AG04450 (cell line): ENCODE results near the gene COL26A1. TPM values are rescaled to one million over a fixed set of nuclear protein-coding genes. Genes with fewer than 3 reads are reported as not detected.

Source experiments
- CTCF ChIA-PET: fragments of 300-600, 350-600 bp; formaldehyde crosslinking; extraction: SDS; loops from one replicate; lab custom pipeline; 2022; ENCODE audit warnings: antibody characterized with exemption, inconsistent platforms; lab: Charles Lee
- POLR2A ChIA-PET: fragments of 350-600 bp; formaldehyde crosslinking; extraction: SDS; loops from one replicate; lab custom pipeline; 2021; ENCODE audit warnings: antibody characterized with exemption, inconsistent platforms; lab: Yijun Ruan, JAX
- DNase-seq: peaks from one replicate; pipeline ENCODE4 v3.0.0-alpha.2; 2011; ENCODE audit warnings: low read depth, low spot score
- H3K27ac ChIP-seq: one replicate; pipeline ENCODE4 v1.5.1; 2012; ENCODE audit warnings: low read depth, low read length, control low read depth
- H3K27me3 ChIP-seq: one replicate; pipeline ENCODE4 v1.6.0; 2012; ENCODE audit warnings: low read length; ENCODE audit not compliant: control insufficient read depth, insufficient read depth
- H3K4me3 ChIP-seq: 2 replicates; pipeline ENCODE4 v1.5.1; 2011; ENCODE audit warnings: mild to moderate bottlenecking, low read depth, low read length, control low read depth
- H3K9me3 ChIP-seq: 2 replicates; pipeline ENCODE4 v1.5.1; 2012; ENCODE audit warnings: low read length; ENCODE audit not compliant: control insufficient read depth, insufficient read depth
- polyA plus RNA-seq: library from polyadenylated mRNA; depleted of rRNA; stranded (reverse); fragments of >200 nt; gene quantifications from 2 replicates; pipeline ENCODE4 v1.2.3, GENCODE V29; 2011
- TF ChIP-seq, protein P1 (sequence below): IDR thresholded peaks from 2 replicates; pipeline ENCODE4 v1.5.1; 2011; ENCODE audit warnings: low read depth, low read length, control low read depth, inconsistent platforms

Gene COL26A1
- polyA plus RNA-seq, 1 experiment: 0.06 TPM

DNA sequence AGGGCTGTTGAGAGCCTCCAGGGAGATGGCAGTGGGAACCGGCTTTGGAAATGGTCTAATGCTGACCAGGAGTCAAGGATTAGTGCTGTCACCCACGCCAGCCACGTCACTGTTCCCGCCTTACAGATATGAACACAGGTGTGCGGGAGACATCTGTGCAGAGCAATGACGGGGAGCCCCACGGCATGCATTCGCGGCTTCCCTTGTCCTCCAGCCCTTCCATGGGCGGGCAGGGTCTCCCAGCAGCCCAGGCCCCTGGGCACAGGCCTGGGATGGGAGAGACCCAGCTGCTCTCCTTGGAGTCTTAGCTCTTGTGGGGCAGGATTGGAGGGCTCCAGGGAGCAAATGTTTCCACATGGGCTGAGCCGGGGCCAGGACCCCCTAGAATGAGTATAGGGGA, 172.2 kb downstream of the COL26A1 start:
- POLR2A ChIA-PET: no interaction called here
- Histone ChIP-seq H3K27ac (no peak overlapping the region), H3K27me3 (peaks cover 3% of the 10 kb centered on the region), H3K9me3 (peaks cover 5% of the 10 kb centered on the region), H3K4me3 (no peak overlapping the region)
- TF ChIP-seq, protein P1, sequence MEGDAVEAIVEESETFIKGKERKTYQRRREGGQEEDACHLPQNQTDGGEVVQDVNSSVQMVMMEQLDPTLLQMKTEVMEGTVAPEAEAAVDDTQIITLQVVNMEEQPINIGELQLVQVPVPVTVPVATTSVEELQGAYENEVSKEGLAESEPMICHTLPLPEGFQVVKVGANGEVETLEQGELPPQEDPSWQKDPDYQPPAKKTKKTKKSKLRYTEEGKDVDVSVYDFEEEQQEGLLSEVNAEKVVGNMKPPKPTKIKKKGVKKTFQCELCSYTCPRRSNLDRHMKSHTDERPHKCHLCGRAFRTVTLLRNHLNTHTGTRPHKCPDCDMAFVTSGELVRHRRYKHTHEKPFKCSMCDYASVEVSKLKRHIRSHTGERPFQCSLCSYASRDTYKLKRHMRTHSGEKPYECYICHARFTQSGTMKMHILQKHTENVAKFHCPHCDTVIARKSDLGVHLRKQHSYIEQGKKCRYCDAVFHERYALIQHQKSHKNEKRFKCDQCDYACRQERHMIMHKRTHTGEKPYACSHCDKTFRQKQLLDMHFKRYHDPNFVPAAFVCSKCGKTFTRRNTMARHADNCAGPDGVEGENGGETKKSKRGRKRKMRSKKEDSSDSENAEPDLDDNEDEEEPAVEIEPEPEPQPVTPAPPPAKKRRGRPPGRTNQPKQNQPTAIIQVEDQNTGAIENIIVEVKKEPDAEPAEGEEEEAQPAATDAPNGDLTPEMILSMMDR: no peak
- no peak for DNase-seq
- CTCF ChIA-PET: no interaction called here

DNA sequence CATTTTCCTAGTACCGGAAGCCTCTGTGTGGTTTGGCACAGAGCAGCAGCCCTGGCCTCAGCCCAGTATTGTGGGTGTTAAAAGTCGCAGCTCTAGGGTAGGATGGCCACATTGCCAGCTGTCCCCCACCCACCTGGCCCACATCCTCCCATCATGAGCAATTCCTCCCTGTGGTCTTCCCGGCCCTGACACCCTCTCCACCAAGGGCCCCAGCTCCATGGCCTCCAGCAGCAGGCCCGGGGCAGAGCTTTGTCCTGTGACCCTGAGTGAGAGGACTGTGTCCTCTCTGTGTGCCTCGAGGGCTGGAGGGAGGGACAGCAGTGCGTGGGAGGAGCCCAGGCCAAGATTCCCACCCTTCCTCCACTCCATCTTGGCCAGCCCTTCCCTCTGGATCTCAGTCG, 172.7 kb downstream of the COL26A1 start:
- POLR2A ChIA-PET: interaction anchor here (0.5 to 1.1 kb wide), 2 partner anchors 15 to 101 kb away, joined by 3 read pairs; no protein-coding TSS in a partner anchor
- DNase-seq: no peak
- TF ChIP-seq, protein P1: no peak
- H3K9me3 ChIP-seq: peaks cover 5% of the 10 kb centered on the region
- no peak overlapping the region for H3K27ac ChIP-seq
- H3K27me3 ChIP-seq: peaks cover 3% of the 10 kb centered on the region
- CTCF ChIA-PET: interaction anchor here (4.0 kb wide), 1 partner anchor 171 kb away, joined by 36 read pairs; no protein-coding TSS in a partner anchor
- H3K4me3 ChIP-seq: no peak overlapping the region

DNA sequence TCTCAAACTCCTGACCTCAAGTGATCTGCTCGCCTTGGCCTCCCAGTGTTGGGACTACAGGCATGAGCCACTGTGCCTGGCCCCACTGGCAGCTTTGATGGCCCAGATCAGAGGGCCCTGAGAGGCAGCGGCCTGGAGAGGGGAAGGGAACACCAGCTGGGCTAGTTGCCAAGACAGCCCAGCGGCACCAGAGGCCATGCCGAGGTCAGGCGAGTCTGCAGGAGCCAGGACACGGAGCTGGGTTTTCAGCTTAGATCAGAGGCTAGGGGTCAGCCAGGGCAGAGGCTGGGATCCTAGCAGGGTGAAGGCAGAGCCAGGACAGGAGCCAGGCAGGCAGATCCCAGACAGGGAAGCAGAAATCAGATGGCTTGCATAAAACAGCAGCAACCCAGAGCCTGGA, 173.6 kb downstream of the COL26A1 start:
- Histone ChIP-seq H3K27me3 (peaks cover 3% of the 10 kb centered on the region), H3K4me3 (no peak overlapping the region), H3K9me3 (peaks cover 5% of the 10 kb centered on the region), H3K27ac (no peak overlapping the region)
- no peak for DNase-seq
- POLR2A ChIA-PET: interaction anchor here (1.1 kb wide), 1 partner anchor 16 kb away, joined by 3 read pairs; no protein-coding TSS in a partner anchor
- TF ChIP-seq, protein P1: no peak
- CTCF ChIA-PET: interaction anchor here (0.7 to 4.0 kb wide), 2 partner anchors 172 to 173 kb away, joined by 6 to 36 read pairs; partner anchors contain the start of gene COL26A1

DNA sequence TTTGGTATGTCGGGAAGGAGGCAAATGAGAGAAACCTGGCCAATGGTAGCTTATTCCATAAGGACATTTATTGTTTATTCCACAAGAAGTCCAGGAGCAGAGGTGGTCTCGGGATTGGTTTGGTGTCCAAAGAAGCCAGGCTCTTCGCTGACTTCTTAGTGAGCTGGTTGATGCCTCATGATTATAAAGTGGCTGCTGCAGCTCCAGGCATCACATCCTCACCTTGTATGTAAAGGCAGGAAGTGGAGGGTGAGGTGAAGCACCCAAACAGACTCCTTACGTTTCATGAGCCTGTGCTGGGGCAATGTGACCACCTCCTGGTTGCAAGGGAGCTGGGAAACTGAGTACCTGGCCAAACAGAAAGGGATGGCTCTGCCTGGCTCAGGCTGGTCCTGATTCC, 174.0 kb downstream of the COL26A1 start:
- H3K9me3 ChIP-seq: peaks cover 5% of the 10 kb centered on the region
- peaks cover 3% of the 10 kb centered on the region for H3K27me3 ChIP-seq
- DNase-seq: no peak
- TF ChIP-seq, protein P1: no peak
- no peak overlapping the region for H3K4me3 ChIP-seq
- ChIA-PET POLR2A (no interaction called here), CTCF (interaction anchor here (0.5 to 4.0 kb wide), 3 partner anchors 170 to 174 kb away, joined by 6 to 36 read pairs (median 6); partner anchors contain the start of gene COL26A1)
- H3K27ac ChIP-seq: no peak overlapping the region

DNA sequence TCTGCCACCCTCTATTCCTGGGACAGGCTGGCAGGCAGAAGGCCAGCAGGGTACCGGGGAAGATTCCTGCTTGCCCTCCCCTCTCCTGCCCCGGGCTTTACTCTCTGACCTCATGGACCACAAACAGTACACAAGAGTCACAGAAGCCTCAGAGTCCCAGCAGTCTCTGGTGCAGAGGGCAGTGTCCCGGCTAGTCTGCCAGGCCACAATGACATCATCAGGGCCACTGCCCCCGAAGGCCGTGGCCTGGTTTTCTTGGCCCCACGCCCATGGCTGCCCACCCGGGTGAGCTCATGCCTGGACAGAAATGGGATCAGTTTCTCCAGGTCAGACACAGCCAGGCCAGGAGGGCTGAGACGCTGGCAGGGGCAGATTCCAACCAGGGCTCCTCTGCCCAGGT, 174.5 kb downstream of the COL26A1 start:
- peaks cover 5% of the 10 kb centered on the region for H3K9me3 ChIP-seq
- peaks cover 3% of the 10 kb centered on the region for H3K27me3 ChIP-seq
- POLR2A ChIA-PET: interaction anchor here (0.6 kb wide), 1 partner anchor 637 kb away, joined by 3 read pairs; no protein-coding TSS in a partner anchor
- CTCF ChIA-PET: interaction anchor here (0.5 to 4.0 kb wide), 2 partner anchors 171 to 173 kb away, joined by 6 to 36 read pairs; no protein-coding TSS in a partner anchor
- H3K27ac ChIP-seq: no peak overlapping the region
- DNase-seq: no peak
- TF ChIP-seq, protein P1: no peak
- H3K4me3 ChIP-seq: no peak overlapping the region
